Pons (tissue), 1 donor: ENCODE measurements around the gene DEPDC1B.
A peak's percentile ranks its signal among the peaks of the same experiment; 100 is the strongest.
"Not testable (repeated sequence)": the region's sequence is repeated elsewhere in the genome, so short reads cannot be mapped to it uniquely, and the experiment has no call there.

Experiments
- DNase-seq: peaks from one replicate; pipeline ENCODE4 v3.0.0-alpha.2; 2016; ENCODE audit warnings: low spot score

The DEPDC1B gene

GRCh38 chr5:60648175-60648574 is 51.8 kb downstream of the DEPDC1B start:
- DNase-seq, result no peak

- DNase-seq, result no peak
These were observed 59.1 kb downstream of the DEPDC1B start for GRCh38 chr5:60640901-60641300.

DNA sequence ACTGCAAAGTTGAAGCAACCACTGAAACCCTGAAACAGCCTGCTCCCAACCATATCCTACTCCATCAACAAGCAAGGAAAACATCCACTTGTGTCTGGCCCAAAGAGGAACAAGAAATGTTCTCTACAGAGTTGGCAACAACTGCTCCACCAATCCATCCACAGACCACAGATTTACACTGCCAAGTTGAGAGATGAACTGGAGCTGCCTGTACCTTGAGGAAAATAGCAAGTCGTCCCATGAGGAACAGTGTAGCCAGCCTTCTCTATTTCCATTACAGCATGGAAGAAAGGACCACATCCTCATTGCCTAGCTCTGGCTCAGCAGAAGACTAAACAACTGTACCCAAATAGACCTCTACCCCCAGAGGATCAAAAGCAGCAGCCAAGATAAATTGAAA is 60.4 kb downstream of the DEPDC1B start:
- DNase-seq, result no peak

DNA sequence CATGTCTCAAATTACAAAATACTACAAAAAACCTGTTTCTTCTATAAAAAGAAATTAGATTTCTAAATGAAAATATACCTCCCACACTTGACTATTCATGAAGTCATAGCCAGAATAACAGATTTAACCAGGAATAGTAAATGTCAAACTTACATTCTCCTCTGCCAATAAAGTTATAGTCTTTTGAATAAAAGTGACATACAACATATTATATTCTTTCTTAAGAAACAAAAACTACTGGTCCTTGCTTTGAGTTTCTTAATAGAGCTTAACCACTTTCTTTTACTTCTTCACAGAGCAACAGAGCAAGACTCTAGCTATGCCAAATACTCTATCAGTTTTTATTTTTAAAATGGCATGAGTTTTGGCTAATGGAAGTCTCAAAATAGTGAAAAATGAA is 61.7 kb downstream of the DEPDC1B start:
- DNase-seq, result no peak

GRCh38 chr5:60636644-60637043 is 63.3 kb downstream of the DEPDC1B start:
- DNase-seq, result no peak

DNA sequence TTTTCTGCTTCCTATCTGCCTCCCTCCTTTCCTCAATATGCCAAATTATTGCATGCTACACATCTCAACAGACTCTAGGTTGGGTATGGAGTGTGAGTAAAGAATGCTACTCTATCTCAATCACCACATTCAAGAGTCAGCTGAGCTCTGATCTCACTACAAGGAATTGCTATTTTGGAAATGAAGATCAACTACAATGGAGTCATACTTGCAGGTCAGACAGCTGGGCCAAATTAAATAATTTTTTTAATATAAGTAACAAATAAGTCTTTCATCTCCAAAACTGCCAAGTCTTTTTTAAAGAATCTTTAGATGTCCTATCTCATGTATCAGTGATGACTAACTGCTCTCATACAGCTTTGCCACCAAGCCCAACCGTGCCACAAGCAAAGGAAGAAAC is 64.0 kb downstream of the DEPDC1B start:
- DNase-seq, result no peak

DNA sequence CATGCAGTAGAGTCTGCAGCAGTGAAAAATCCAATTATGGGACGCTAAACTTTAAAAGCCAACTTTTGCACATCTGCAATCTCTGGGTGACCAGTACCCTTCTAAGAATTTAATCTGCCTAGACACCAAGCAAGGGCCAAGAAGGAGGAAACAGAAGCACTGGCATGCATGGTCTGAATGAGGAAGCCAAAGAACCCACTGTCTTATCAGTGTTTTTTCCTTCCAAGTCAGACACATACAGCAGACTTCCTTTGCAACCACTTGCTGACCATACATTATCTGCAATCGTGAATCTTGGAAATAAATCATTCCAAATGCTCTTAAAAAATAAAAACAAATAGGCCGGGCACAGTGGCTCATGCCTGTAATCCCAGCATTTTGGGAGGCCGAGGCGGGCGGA is 65.9 kb downstream of the DEPDC1B start:
- peak; percentile 34 for DNase-seq

DNA sequence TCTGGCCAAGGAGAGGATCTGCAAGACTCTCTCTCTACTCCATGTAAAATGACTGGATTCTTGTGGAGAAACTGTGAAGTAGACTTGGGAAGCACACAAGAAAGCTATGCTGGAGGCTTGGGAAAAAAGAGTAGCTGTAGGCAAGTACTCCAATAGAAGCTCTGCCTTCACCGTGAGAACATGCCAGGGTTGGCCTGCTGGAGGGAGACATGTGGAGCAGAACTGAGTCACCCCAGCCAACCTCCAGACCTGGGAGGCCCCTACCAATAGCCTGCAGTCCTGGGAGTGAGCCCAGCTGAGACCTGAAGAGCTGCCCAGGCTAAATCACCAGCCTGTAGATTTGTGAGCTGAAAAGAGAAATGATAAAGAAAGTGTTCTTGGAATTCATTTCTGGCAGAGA is 66.6 kb downstream of the DEPDC1B start:
- peak; percentile 23 for DNase-seq

DNA sequence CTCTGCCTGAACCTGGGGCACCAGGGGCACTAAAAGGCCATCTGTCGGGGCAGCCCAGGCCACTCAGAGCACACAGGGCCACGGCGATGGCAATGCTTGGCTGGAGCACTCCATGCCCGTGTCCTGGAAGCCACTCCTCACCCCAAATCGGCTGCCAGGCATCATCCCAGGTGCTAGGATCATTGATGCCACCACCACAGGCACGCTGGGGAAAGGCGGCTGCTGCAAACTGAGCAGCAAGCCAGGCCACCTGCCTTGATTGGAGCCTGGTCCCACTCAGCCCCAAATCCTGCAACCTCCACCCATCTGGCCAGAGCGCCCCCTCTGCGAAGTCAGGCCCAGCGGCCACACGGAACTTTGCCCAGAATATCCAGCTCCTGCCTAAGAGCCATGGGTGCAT is 67.8 kb downstream of the DEPDC1B start:
- no peak for DNase-seq

GRCh38 chr5:60630836-60631235 is 69.1 kb downstream of the DEPDC1B start:
- DNase-seq, result no peak

GRCh38 chr5:60630179-60630578 is 69.8 kb downstream of the DEPDC1B start:
- DNase-seq, result no peak

GRCh38 chr5:60624875-60625274 is 75.1 kb downstream of the DEPDC1B start:
- not testable (repeated sequence) for DNase-seq

- DNase-seq, result not testable (repeated sequence)
These were observed 79.2 kb downstream of the DEPDC1B start for GRCh38 chr5:60620752-60621151.

- no peak for DNase-seq
These were observed 86.1 kb downstream of the DEPDC1B start for GRCh38 chr5:60613826-60614225.

- no peak for DNase-seq
These were observed 88.7 kb downstream of the DEPDC1B start for GRCh38 chr5:60611099-60611740.

DNA sequence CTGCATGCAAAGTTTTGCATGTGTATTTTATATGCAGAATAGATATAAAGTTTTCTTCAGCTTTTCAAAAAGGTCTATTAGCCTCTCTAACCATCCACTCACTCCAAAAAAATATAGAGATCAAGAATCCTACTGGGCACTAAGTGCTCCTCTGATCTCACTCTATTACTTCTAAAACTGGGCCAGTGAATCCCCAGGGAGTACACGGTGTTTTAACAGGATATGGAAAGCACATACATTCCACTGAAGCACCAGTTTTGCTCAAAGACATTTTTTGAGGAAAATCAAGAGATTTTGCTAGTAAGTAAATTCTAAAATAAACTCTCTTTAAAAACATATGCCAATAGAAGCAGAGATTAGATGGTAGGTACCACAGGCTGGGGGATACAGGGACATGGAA is 95.2 kb downstream of the DEPDC1B start:
- no peak for DNase-seq

- no peak for DNase-seq
These were observed 101.5 kb downstream of the DEPDC1B start for GRCh38 chr5:60598424-60598823.

DNA sequence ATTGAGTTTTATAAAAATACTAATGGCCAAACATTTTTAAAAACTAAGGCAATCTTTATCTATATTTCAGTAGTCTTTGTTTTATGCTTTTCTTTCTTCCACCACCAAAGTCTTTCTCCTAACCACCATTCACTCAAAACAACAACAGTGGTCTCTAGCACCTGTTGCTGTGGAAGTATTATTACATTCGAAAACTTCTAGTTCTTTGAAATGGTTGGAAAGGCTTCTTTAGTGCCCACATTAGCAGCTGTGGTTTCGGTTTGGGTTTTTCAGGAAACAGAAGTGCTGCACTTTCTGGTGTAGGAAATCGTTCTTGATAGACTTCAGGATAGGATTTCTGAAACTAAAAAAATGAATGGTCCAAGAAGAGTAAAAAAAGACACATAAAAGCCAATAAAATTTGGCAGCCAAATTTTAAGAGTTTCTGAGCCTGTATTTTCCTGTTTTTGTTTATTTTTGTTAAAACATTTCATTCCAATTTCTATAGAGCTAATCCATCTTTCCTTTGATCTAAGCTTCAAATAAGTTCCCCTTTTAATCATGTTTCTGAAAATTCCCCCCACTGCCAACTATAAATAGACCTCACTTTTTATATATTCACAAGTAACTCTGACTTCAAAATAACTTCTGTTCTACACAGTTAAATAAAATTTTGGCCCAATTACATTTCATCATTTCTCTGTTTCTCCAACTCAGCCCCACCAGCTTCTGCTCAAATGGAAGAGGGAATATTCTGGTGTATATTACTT is 102.2 kb downstream of the DEPDC1B start:
- peak; percentile 46 for DNase-seq

DNA sequence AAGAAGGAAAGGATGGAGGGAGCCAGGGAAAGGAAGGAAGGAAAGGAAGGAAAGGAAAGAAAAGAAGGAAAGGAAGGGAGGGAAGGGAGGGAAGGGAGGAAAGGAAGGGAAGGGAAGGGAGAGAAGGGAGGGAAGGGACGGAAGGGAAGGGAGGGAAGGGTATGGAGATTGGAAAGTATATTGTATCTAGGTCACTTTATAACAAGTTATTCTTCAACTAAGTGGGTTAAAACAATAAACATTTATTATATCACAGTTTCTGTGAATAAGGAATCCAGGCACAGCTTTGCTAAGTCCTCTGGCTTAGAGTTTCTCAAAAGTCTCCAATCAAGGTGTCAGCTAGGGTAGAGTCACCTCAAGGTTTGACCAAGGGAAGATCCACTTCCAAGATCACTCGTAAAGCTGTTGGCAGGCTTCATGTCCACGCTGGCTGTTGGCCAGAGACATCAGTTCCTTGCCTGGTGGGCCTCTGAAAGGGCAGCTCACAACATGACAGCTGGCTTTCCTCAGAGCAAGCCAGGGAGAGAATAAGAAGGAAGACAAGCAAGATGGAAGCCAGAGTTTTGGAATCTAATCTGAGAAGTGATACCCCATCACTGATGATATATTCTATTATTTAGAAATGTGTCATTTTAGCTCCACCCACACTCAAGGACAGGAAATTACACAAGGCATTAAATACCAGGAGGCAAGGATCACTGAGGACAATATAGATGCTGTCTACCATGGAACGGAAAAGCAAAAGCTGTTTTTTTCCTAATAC is 105.1 kb downstream of the DEPDC1B start:
- no peak for DNase-seq

- no peak for DNase-seq
These were observed 109.8 kb downstream of the DEPDC1B start for GRCh38 chr5:60590172-60590571.

- not testable (repeated sequence) for DNase-seq
These were observed 112.7 kb downstream of the DEPDC1B start for GRCh38 chr5:60587312-60587711.

DNA sequence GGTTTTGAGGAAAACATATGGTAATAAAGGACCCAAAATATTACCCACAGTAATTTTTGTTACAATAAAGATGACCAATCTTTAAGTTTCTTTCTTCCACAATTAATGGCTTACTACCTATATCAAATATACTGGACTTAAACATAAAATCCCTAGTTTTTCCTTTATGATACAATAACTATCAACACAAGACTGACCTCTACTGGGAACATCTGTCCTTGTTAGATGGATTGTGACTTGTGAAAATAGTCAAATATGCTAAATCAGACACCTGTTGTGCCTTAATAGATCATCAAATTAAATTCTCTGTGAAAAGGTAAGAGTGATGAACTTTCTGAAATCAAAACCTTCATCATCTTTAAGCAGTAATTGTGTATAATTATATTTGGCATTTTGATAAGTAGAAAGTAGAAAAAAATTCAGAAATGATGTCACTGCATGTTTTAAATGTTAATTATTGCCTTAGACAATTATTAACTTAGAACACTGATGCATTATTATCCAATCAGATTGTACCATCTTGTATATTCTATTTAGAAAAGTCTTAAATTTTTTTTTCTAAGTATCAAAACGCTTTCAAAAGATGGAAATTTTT is 113.6 kb downstream of the DEPDC1B start:
- peak; percentile 81 for DNase-seq

- DNase-seq, result no peak
These were observed 114.3 kb downstream of the DEPDC1B start for GRCh38 chr5:60585618-60586017.
